Myocyte (in vitro differentiated cells): Measurements from ENCODE around the gene ITPRIP. TPM values are rescaled to one million over a fixed set of nuclear protein-coding genes. Genes with fewer than 3 reads are reported as not detected.

Source experiments
- DNase-seq: peaks from one replicate; pipeline ENCODE4 v3.0.0-alpha.2; 2012; ENCODE audit warnings: low read depth
- polyA plus RNA-seq: library from polyadenylated mRNA; unstranded; fragments of >200 nt; gene quantifications from one replicate; pipeline ENCODE4 v1.2.1, GENCODE V29; 2012; ENCODE audit warnings: missing spikeins
- total RNA-seq: library from RNA; depleted of rRNA; stranded (reverse); fragments of >200 nt; gene quantifications from 2 replicates; pipeline ENCODE4 v1.2.3, GENCODE V29; 2014

Gene ITPRIP
- total RNA-seq: 4.4 and 5.2 TPM in 2 replicates
- polyA plus RNA-seq: 11.3 TPM

DNA sequence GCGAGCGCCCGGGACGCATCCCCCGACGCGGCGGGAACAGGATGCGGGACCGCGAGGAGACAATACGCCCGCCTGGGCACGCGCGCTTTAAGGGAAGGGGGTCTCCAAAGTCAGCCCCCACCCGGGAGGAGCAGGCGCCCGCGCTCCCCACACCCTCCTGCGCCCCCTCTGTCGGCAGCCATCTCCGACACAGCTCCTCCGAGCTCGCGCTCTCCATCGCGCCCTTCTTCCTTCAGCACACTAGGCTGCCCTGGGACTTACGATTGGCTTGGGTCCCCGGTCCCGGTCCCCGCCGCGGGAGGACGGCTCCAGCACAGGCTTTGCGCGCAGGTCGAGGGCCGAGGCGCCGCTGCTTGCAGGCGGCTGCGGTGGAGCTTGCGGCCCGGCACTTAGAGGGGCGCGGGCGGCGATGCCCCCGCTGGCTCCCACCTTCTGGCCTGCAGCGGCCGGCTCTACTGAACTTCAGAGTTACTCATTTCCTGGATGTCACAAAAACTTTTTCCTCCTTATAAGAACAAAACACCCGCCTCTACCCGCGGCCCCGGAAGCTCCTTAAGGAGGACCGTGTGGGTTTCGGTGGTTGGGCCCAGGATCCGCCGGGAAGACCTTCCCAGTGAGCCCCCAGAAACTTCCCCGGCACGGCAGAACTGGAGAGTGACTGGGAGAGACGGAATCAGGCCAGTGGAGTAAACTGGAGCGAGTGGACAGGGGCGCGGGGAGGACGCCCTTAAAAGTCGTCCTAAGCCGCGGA lies at the start of gene ITPRIP:
TSS of gene ITPRIP (minus strand) at position 481 of the 751 bp plus-strand sequence. CDS start 22,414 bp downstream, outside the sequence.
- DNase-seq: peak; percentile 84

DNA sequence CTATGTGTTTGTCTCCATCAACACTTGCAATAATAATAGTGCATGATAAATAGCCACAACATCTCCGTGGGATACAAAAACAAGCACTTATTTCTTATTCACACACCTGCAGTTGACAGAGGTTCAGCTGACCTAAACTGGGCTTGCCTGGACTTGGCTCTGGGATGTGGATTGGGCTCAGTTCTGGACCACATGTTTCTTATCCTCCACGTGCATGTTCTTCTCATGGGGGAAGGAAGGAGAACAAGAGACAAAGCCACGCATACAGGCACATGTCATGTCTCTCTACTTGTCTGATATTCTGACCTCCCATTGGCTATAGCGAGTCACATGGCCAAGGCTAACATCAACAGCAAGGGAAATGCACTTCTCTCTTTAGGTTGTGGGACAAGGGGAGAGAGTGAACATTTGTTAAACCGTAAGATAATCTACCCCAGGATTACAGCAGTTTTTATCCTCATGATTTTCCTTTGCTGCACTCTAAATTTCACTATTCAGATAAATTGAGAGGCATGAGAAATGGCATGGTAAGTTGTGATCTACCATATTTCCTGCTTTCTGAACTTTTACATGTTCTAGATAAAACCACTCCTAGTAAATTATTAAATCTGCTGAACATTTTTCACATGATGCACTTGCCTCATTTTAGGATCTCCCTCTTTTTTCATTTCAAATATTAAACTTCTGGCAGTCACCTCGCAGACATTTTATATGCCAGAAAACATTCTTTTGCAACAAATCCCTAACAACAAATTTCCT lies 49.0 kb upstream of the ITPRIP start:
- no peak for DNase-seq

- DNase-seq: no peak
Observed at GRCh38 chr10:104380336-104380735, 42.1 kb upstream of the ITPRIP start.

GRCh38 chr10:104376784-104377300 lies 38.6 kb upstream of the ITPRIP start:
- no peak for DNase-seq

GRCh38 chr10:104374591-104374990 lies 36.3 kb upstream of the ITPRIP start:
- no peak for DNase-seq

DNA sequence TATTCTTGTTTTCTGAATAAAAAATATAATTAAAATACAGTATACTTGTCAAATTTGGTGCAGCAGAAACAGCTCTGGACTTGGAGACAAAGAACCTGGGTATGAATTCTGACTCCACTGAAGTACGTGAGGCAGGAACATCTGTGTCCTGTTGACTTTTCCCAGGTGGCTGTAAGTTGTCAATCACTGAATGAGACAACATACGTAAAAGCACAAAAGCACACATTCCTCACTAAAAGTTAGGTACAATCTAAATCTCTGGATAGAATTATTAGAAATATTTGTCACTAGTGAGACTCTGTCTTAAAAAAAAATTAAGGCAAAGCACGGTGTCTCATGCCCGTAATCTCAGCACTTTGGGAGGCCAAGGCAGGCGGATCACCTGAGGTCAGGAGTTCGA lies 33.5 kb upstream of the ITPRIP start:
- DNase-seq: no peak

DNA sequence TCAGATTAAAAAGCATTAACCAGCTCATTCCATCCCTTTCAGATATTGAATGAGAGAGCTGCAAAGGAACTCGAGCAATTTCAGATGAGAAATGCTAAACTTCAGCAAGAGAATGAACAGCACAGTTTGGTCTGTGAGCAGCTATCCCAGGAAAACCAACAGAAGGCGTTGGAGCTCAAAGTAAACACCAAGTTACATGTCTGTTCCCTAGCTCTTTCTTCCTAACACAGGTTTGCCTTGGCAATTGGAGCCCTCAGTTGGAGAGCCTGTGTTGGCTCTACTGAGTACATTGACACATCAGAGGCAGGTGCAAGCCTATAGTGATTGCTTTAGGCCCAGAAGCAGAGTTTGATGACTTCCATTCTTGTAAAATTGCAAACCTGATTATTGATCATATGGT lies 30.1 kb upstream of the ITPRIP start:
- no peak for DNase-seq

DNA sequence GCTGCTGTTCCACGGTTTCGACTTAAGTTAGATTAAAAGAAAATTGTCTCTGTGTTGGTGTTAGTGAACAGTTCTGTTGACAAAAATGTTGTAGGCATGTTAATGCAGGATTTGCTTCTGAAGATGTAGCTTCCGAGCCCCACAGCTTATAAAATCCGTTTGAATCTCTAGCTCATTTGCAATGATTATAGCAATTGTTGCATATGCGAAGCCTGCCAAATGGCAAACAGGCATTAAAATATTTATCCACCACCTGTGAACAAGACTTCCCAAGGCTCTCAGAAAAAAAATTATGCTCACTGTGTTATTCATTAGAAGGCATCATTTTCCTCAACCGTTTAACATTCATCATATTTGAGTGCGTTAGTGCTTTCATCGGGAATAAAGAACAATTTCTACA lies 29.6 kb upstream of the ITPRIP start:
- DNase-seq: no peak

DNA sequence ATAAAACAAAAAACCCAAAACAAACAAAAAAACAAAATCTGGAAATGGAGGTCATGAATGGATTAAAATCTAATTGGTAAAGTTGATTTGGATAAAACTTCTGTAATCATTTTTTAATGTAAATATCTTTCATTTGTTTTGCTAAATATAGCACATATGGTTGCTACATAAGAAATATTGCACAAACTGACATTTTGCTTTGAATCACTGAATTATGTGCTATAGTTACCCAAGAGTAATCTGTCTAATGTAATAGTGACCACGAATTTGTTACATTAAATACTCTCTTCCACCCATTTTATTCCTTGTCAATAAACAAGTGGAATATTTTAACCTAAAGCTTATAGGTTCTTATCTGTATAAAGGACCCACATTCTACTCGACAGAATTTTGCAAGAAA lies 21.5 kb upstream of the ITPRIP start:
- no peak for DNase-seq

DNA sequence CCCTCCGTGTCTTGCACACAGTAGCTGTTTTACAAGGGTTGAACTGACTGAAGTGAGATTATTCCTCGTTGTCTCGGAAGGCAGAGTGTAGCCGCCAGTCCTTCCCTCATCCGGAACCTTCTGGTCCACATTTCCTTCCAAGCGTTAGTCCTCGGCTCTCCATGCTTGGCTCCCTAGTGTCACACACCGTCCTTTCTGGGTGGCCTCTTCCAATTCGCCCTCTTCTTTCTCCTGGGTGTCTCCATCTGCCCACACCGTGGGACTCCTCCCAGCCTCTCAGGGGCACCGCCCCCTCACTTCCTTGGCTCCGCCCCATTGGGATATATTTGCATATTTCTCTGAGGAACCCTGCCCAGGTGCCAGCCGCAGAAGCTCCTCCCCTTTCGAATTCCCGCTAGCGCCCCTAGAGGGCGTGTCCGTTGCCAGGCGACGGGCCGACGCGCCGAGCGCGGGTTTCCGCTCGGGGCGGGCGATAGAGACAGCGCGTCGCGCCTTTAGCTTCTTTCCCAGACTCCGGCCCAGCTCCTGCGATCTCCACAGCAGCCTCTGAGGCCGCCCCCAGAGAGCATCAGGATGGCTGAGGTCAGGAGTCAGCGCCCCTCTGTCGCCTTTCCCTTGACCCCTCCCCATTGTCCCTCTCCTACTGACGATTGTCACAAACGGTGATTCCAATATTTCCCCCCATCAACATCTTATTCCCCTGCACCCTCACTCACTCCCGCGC lies 15.2 kb upstream of the ITPRIP start, which contains the start of gene CFAP58:
TSS of gene CFAP58 (plus strand) at position 509 of the 724 bp plus-strand sequence. CDS start at position 574, 65 bp downstream.
- DNase-seq: no peak

GRCh38 chr10:104351919-104352318 lies 13.7 kb upstream of the ITPRIP start:
- DNase-seq: no peak

DNA sequence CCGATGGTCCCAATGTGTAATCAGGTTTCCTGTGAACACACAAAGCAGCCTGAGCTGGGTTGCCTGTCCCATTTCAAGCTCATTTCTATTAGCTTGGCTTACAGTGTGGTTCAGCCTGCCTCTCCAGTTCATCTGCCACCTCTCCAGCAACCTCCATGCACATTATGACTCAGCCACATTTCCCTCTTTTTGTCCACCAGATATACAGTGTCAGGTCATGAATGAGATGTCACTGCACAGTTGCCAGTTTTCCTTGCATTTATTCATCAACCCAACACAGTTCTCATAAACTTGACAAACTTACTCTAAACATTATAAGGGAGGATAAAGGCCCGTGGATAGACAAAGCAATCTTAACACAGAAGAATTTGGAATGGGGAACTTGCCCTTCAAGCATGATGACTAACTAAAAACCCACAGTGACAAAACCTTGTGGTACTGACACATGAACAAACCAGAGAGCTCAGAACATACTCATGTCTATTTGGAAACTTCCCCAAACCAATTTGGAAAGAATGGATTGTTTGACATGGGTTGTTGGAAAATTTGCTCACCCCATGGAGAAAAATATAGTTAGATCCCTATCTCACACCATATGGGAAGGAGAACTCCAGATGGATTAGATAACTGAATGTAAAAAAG lies 12.9 kb upstream of the ITPRIP start:
- peak; percentile 76 for DNase-seq

- DNase-seq: peak; percentile 64
Observed at GRCh38 chr10:104350127-104350635, 11.9 kb upstream of the ITPRIP start.

- DNase-seq: no peak
Observed at GRCh38 chr10:104349623-104350126, 11.4 kb upstream of the ITPRIP start.

- no peak for DNase-seq
Observed at GRCh38 chr10:104348601-104349000, 10.3 kb upstream of the ITPRIP start.

DNA sequence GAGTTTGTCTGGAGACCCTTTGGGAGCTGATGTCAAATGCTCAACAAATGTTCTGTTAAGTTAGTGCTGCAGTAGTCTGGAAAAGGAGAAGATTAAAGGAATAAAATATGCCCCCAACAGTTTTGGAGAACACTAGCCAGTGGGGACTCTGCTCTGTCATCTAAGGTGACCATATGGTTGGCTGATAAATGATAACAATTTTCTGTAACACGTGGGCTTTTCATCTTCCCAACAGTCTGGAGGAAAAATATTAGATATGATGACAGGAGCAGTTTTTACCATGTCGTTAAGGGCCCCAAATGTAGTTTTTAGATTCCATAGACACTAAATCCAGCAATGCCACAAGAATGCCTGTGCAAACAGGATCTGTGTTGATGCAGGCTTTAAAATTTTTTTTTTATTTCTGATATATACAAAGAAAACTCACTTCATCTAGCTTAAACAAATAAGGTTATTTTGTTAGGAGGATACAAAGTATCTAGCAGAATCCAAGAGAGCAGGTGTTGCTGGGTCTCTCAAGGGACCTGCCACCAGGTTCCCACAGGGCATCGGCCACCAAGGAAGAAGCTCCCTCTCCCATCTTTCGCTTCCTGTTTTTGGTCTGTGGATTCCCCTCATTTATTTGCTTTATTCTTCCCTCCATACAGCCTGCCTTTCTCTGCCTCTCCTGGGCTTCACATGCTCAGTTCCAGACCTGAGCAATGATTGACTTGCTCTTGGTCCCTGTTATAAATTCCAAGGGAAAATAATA lies 9.2 kb upstream of the ITPRIP start:
- no peak for DNase-seq

- no peak for DNase-seq
Observed at GRCh38 chr10:104345941-104346340, 7.7 kb upstream of the ITPRIP start.

DNA sequence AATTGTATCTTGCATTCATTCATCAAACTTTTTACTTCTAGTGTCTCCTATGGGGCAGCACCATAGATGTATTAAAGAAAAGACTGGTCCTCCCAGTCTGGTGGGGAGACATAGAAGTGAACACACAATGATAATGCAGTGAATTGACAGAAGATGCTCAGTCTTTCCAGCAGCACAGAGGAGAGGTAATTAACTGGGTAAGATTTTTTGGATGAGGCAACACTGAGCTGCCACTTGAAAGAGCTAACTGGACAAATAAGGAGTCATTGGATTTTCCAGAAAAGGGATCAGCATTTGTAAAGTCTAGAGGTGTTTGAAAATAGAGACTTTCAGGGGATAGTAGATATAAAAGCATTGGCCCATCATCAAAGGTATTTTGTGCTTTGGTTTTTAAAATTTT lies 7.2 kb upstream of the ITPRIP start:
- no peak for DNase-seq

- no peak for DNase-seq
Observed at GRCh38 chr10:104344219-104344618, 6.0 kb upstream of the ITPRIP start.

DNA sequence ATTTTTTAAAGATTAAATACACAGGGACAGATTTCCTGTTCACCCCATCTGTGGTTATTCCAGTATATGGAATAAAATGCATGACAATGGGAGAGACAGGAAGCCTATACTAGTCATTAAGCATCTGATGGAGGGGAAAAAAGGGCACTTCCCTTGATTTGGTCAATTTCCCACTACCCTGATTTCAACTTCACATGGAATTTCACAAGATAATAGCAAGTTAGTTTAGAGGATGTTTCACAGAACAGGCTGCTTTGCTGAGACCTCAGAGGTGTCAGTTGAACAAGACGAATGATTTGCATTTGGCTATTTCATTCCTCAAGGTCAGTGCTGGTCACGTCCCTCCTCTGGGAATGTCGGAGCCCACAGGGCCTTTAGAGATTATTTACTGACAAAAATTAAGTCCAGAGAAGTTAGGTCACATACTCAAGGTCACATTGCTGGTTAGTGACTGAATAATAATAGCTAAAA lies 4.7 kb upstream of the ITPRIP start:
- peak; percentile 62 for DNase-seq
